Neuronal stem cell (in vitro differentiated cells): ENCODE results near the gene GPSM3.

Experiments
- DNase-seq: peaks from one replicate; pipeline ENCODE4 v3.0.0-alpha.2; 2013; ENCODE audit warnings: low spot score
- H2AFZ ChIP-seq: one replicate; pipeline ENCODE4 v1.6.1; 2013; ENCODE audit warnings: mild to moderate bottlenecking, low read length, inconsistent platforms
- H2AK5ac ChIP-seq: 2 replicates; pipeline ENCODE4 v1.6.1; 2013; ENCODE audit warnings: low read depth, mild to moderate bottlenecking, inconsistent platforms, low read length, moderate library complexity, mixed read lengths
- H2BK120ac ChIP-seq: 2 replicates; pipeline ENCODE4 v1.6.1; 2013; ENCODE audit warnings: low read depth, mild to moderate bottlenecking, inconsistent platforms, low read length, moderate library complexity, mixed read lengths
- H2BK12ac ChIP-seq: one replicate; pipeline ENCODE4 v1.6.1; 2013; ENCODE audit warnings: low read length, inconsistent platforms
- H2BK15ac ChIP-seq: 2 replicates; pipeline ENCODE4 v1.6.1; 2013; ENCODE audit warnings: mild to moderate bottlenecking, low read length, inconsistent platforms, mixed read lengths
- H2BK5ac ChIP-seq: one replicate; pipeline ENCODE4 v1.6.1; 2013; ENCODE audit warnings: inconsistent platforms, mild to moderate bottlenecking, low read length, moderate library complexity
- H3K14ac ChIP-seq: one replicate; pipeline ENCODE4 v1.6.1; 2013; ENCODE audit warnings: low read length, inconsistent platforms
- H3K18ac ChIP-seq: 2 replicates; pipeline ENCODE4 v1.6.1; 2013; ENCODE audit warnings: low read length, inconsistent platforms
- H3K23ac ChIP-seq: 2 replicates; pipeline ENCODE4 v1.6.1; 2013; ENCODE audit warnings: low read depth, mild to moderate bottlenecking, mixed read lengths, low read length, inconsistent platforms; ENCODE audit not compliant: poor library complexity
- H3K27ac ChIP-seq: replicated peaks from 3 replicates; pipeline ENCODE4 v1.5.1; 2013; ENCODE audit warnings: low read length, inconsistent platforms
- H3K27me3 ChIP-seq, 3 experiments: 2 replicates each; pipeline ENCODE4 v1.6.1; 2013; ENCODE audit warnings: low read length in 3 of 3, mild to moderate bottlenecking in 2 of 3, inconsistent platforms in 1 of 3, low read depth in 1 of 3, mixed read lengths in 1 of 3, moderate library complexity in 1 of 3; ENCODE audit not compliant: control insufficient read depth in 3 of 3, insufficient read depth in 3 of 3
- H3K36me3 ChIP-seq, 2 donors: replicated peaks in 1 of 2; 2 replicates each; pipeline ENCODE4 v1.6.1; 2013; ENCODE audit warnings: low read length in 2 of 2; ENCODE audit not compliant: control insufficient read depth in 2 of 2, insufficient read depth in 2 of 2
- H3K4ac ChIP-seq: 2 replicates; pipeline ENCODE4 v1.6.1; 2013; ENCODE audit warnings: inconsistent platforms, mild to moderate bottlenecking, low read length, moderate library complexity
- H3K4me1 ChIP-seq, 2 donors: 1 replicate in 1 of 2; 2 replicates in 1 of 2; pipeline ENCODE4 v1.6.1; 2013; ENCODE audit warnings: low read length in 2 of 2, low read depth in 1 of 2; ENCODE audit not compliant: control insufficient read depth in 2 of 2, insufficient read depth in 1 of 2
- H3K4me2 ChIP-seq: one replicate; pipeline ENCODE4 v1.6.1; 2013; ENCODE audit warnings: mild to moderate bottlenecking, low read length, inconsistent platforms; ENCODE audit not compliant: insufficient read depth, poor library complexity, severe bottlenecking
- H3K4me3 ChIP-seq, 2 donors: 2 replicates each; pipeline ENCODE4 v1.5.1; 2013; ENCODE audit warnings: low read length in 2 of 2, mild to moderate bottlenecking in 2 of 2, inconsistent platforms in 1 of 2, moderate library complexity in 1 of 2
- H3K79me1 ChIP-seq: one replicate; pipeline ENCODE4 v1.6.1; 2013; ENCODE audit warnings: low read depth, mild to moderate bottlenecking, inconsistent platforms, low read length, moderate library complexity
- H3K9ac ChIP-seq: one replicate; pipeline ENCODE4 v1.6.1; 2013; ENCODE audit warnings: mild to moderate bottlenecking, low read depth, low read length, inconsistent platforms; ENCODE audit not compliant: poor library complexity
- H3K9me3 ChIP-seq, 2 donors: replicated peaks in 1 of 2; 2 replicates each; pipeline versions ENCODE3 to v1.6.1; 2013; ENCODE audit warnings: low read length in 2 of 2, mild to moderate bottlenecking in 2 of 2, inconsistent platforms in 1 of 2, low read depth in 1 of 2, mixed read lengths in 1 of 2, moderate library complexity in 1 of 2; ENCODE audit not compliant: control insufficient read depth in 2 of 2, insufficient read depth in 1 of 2
- H4K8ac ChIP-seq: one replicate; pipeline ENCODE4 v1.6.1; 2013; ENCODE audit warnings: low read depth, mild to moderate bottlenecking, inconsistent platforms, low read length, moderate library complexity
- H4K91ac ChIP-seq: one replicate; pipeline ENCODE4 v1.6.1; 2013; ENCODE audit warnings: low read length, low read depth, mild to moderate bottlenecking, inconsistent platforms; ENCODE audit not compliant: poor library complexity
- WGBS, 2 donors: extraction: QIAGEN DNeasy Blood & Tissue Kit; methylation state at CpG; one replicate each; pipeline ENCODE4 v1.1.7; 2013; ENCODE audit warnings: missing lambda C conversion rate in 2 of 2, mixed read lengths in 1 of 2; ENCODE audit not compliant: insufficient read length in 2 of 2, insufficient replicate concordance in 1 of 2; ENCODE audit errors: extremely low coverage in 2 of 2; 5-methylcytosine and 5-hydroxymethylcytosine counted together

Gene GPSM3

DNA sequence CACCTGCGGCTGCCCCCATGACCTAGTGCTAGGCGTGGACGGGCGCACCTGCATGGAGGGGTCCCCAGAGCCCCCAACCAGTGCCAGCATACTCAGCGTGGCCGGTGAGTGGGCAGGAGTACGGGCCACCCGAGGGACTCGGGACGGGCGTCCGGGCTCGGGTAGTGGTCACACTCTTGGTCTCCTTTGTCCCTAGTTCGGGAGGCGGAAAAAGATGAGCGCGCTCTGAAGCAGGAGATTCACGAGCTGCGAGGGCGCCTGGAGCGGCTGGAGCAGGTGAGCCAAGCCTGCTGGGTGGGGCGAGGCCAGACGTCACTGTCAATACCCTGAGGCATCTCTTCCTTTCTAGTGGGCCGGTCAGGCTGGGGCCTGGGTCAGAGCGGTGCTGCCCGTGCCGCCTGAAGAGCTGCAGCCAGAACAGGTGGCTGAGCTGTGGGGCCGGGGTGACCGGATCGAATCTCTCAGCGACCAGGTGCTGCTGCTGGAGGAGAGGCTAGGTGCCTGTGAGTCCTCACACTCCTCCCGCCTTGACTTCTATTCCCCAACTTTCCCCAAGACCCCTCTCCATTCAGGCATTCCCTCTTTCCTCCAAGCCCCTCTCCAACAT, 25.2 kb downstream of the GPSM3 start:
- Histone ChIP-seq H2BK120ac (peak overlapping the region; percentile 57), H4K8ac (no peak overlapping the region), H3K4me3 (no peak overlapping the region), H3K27me3 (no peaks in the 10 kb centered on the region), H3K79me1 (peaks cover 7% of the 10 kb centered on the region), H2AK5ac (peak overlapping the region; percentile 61), H3K14ac (no peak overlapping the region), H3K36me3 (peaks cover 41 to 86% of the 10 kb centered on the region in 2 donors), H3K4ac (peak overlapping the region; percentile 32), H3K18ac (peak overlapping the region; percentile 77), H2BK15ac (peak overlapping the region; percentile 45), H3K9me3 (no peaks in the 10 kb centered on the region), H2BK5ac (peak overlapping the region; percentile 43), H3K4me2 (no peak overlapping the region), H3K9ac (peak overlapping the region; percentile 61), H2BK12ac (peak overlapping the region; percentile 60), H4K91ac (no peak overlapping the region), H3K4me1 (peaks cover 0 to 32% of the 10 kb centered on the region in 2 donors), H3K23ac (peak overlapping the region; percentile 67), H3K27ac (peak overlapping the region; percentile 85), H2AFZ (no peak overlapping the region)
- WGBS, 2 donors: no CpG with 5 or more reads among the region's 32 CpGs
- DNase-seq: no peak

DNA sequence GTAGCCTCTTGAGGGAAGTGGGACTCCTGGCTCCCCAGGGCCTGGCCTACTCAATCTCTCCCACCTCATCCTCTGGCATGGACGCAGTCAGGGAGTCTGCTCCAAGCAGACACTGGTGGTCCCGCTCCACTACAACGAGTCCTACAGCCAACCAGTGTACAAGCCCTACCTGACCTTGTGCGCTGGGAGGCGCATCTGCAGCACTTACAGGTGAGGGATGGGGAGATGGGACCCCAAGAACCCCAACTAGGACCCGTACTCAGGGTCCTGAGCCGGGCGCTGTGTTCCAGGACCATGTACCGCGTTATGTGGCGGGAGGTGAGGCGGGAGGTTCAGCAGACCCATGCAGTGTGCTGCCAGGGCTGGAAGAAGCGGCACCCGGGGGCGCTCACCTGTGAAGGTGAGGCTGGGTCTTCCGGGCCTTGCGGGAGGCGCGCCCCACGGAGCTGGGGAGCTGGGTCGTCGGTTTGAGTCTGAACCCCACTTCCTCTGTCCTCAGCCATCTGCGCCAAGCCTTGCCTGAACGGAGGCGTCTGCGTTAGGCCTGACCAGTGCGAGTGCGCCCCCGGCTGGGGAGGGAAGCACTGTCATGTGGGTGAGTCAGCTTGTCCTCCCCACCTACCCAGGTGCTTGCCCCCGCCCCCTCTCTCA, 25.9 kb downstream of the GPSM3 start:
- Histone ChIP-seq H3K9me3 (no peaks in the 10 kb centered on the region), H3K4me3 (no peak overlapping the region), H3K27me3 (no peaks in the 10 kb centered on the region), H3K79me1 (peaks cover 7% of the 10 kb centered on the region), H3K9ac (no peak overlapping the region), H3K4ac (no peak overlapping the region), H2AK5ac (peak overlapping the region; percentile 76), H3K4me2 (no peak overlapping the region), H2BK120ac (peak overlapping the region; percentile 22), H2BK5ac (no peak overlapping the region), H3K14ac (no peak overlapping the region), H3K23ac (peak overlapping the region; percentile 67), H3K18ac (peak overlapping the region; percentile 48), H2AFZ (no peak overlapping the region), H4K8ac (no peak overlapping the region), H2BK12ac (no peak overlapping the region), H2BK15ac (peak overlapping the region; percentile 23), H3K36me3 (peaks cover 41 to 83% of the 10 kb centered on the region in 2 donors), H3K4me1 (peaks cover 0 to 32% of the 10 kb centered on the region in 2 donors), H3K27ac (peak overlapping the region; percentile 25), H4K91ac (no peak overlapping the region)
- DNase-seq: no peak
- WGBS, 2 donors: no CpG with 5 or more reads among the region's 30 CpGs

DNA sequence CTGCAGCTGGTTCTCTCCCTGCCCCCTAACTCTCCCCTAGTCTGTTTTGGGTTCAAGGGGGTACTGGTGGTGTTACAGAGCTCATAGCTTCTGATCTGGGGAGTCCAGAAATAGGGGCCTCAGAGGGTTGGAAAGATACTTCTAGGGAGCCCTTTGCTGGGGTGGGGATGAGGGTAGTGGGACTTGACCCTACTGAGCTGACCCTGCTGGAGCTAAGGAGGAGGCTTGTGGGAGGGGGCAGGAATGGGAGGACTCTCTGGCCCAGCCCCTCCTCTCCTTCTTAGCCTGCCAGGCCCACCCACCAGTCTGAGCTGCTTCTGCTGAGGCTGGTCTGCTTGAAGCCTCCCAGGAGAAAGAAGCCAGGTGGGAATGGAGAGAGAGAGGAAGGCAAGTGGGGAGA, 28.1 kb downstream of the GPSM3 start, which contains the start of gene EGFL8:
TSS of gene EGFL8 (plus strand) at position 301 of the 400 bp plus-strand sequence. CDS start 1,571 bp downstream, outside the sequence.
- DNase-seq: no peak
- peak within 1 kb of the TSS; percentile 51 for H2AK5ac ChIP-seq
- peak within 1 kb of the TSS; percentile 78 for H3K18ac ChIP-seq
- peak within 1 kb of the TSS; percentile 59 for H2BK15ac ChIP-seq
- peaks cover 2% of the 10 kb centered on the region for H3K79me1 ChIP-seq
- no peak within 1 kb of the TSS for H4K91ac ChIP-seq
- no peak within 1 kb of the TSS for H3K4ac ChIP-seq
- no peak within 1 kb of the TSS for H2BK5ac ChIP-seq
- no peak within 1 kb of the TSS for H2BK120ac ChIP-seq
- H3K4me3 ChIP-seq: no peak within 1 kb of the TSS
- H3K9me3 ChIP-seq: no peaks in the 10 kb centered on the region
- no peak within 1 kb of the TSS for H3K14ac ChIP-seq
- peaks cover 20 to 68% of the 10 kb centered on the region in 2 donors for H3K36me3 ChIP-seq
- H3K23ac ChIP-seq: no peak within 1 kb of the TSS
- no peak within 1 kb of the TSS for H2AFZ ChIP-seq
- peak within 1 kb of the TSS; percentile 43 for H3K4me2 ChIP-seq
- H3K9ac ChIP-seq: no peak within 1 kb of the TSS
- no peaks in the 10 kb centered on the region for H3K27me3 ChIP-seq
- peak within 1 kb of the TSS; percentile 81 for H3K27ac ChIP-seq
- no peak within 1 kb of the TSS for H4K8ac ChIP-seq
- no peak within 1 kb of the TSS for H2BK12ac ChIP-seq
- H3K4me1 ChIP-seq: peaks cover 0 to 32% of the 10 kb centered on the region in 2 donors

DNA sequence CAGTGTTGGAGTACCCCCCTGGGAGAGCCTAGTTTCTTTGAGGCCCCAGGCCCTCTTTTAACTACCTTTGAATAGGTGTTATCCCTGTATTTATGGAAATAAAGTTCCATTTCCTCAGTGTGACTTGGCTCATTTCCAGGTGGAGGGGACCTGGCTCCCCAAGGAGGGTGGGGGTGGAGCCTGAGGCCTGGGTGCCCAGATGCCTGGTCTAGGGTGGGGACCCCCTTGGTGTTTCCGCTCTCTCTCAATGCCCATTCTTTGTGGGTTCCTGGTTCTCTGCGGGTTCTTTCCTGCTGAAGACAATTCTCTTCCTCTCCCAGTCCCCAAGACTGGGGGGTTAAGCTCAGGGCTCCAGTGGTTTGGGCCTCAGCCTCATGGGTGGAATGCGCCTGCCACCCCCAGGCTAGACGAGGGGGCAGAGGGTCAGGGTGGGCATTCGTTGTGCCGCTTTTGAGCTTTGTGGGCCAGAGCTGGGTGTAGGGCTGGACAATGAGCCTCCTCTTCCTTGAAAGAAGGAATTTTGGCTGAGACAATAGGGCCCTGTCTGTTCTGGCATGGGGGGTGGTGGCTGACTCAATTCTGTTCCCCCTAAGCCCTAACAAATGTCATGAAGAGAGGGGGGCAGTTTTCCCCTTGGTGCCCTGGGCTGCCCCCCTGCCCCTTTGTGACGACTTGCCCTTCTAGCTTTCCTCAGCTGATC, 28.7 kb downstream of the GPSM3 start:
- Histone ChIP-seq H3K18ac (peak overlapping the region; percentile 78), H4K91ac (no peak overlapping the region), H3K4me1 (peaks cover 0 to 30% of the 10 kb centered on the region in 2 donors), H3K9me3 (no peaks in the 10 kb centered on the region), H3K9ac (no peak overlapping the region), H3K14ac (no peak overlapping the region), H2BK5ac (no peak overlapping the region), H3K79me1 (peaks cover 1% of the 10 kb centered on the region), H4K8ac (no peak overlapping the region), H3K23ac (no peak overlapping the region), H2AK5ac (peak overlapping the region; percentile 51), H2BK12ac (no peak overlapping the region), H3K27ac (peak overlapping the region; percentile 81), H3K4me2 (peak overlapping the region; percentile 43), H3K27me3 (no peaks in the 10 kb centered on the region), H2BK15ac (peak overlapping the region; percentile 59), H3K4ac (no peak overlapping the region), H2AFZ (no peak overlapping the region), H3K36me3 (peaks cover 15 to 66% of the 10 kb centered on the region in 2 donors), H3K4me3 (no peak overlapping the region), H2BK120ac (no peak overlapping the region)
- DNase-seq: no peak
- no CpG with 5 or more reads among the region's 7 CpGs for WGBS, 2 donors
